ENCODE data around the gene SPSB2. TPM values are rescaled to one million over a fixed set of nuclear protein-coding genes. Genes with fewer than 3 reads are reported as not detected.

SPSB2 gene
- total and polyA plus RNA-seq, 9 of the 15 experiments (the other 6 are each of a cell fraction or from before 2014, with no cell fraction given): 0.10 to 10.6 (median 1.9) TPM

- TF ChIP-seq ZBTB12 (CRISPR knock-in tag; IDR thresholded peaks at IDR 0.05) (no peak), POLR2B (IDR thresholded peaks at IDR 0.05; ENCODE audit: low read depth, partially characterized antibody) (peak; percentile 70), POLR3A (IDR thresholded peaks at IDR 0.05; ENCODE audit: borderline replicate concordance, extremely low read depth, insufficient read depth, insufficient read length) (no peak), HMG20A (CRISPR knock-in tag; conservative IDR thresholded peaks at IDR 0.05) (no peak), ZZZ3 (IDR thresholded peaks at IDR 0.05) (no peak), BACH1 (tag; IDR thresholded peaks at IDR 0.05) (peak; percentile 85), ZEB2 (IDR thresholded peaks at IDR 0.05) (no peak), HDAC6 (IDR thresholded peaks at IDR 0.05; ENCODE audit: low read depth, low read length) (no peak), ZNF561 (CRISPR knock-in tag; conservative IDR thresholded peaks at IDR 0.05) (no peak), MIER1 (IDR thresholded peaks at IDR 0.05; ENCODE audit: low read depth) (no peak; the same call in 1 of the 2 replicates), SREBF2 (CRISPR knock-in tag; IDR thresholded peaks at IDR 0.05) (no peak), SMARCB1 (IDR thresholded peaks at IDR 0.05; ENCODE audit: insufficient read length, low read depth) (no peak), RB1 (IDR thresholded peaks at IDR 0.05; ENCODE audit: low read depth) (peak; percentile 91), U2AF2 (optimal IDR thresholded peaks at IDR 0.05; ENCODE audit: low read depth, low read length) (no peak), MED1 (CRISPR knock-in tag; IDR thresholded peaks at IDR 0.05; ENCODE audit: borderline replicate concordance) (no peak), SNIP1 (IDR thresholded peaks at IDR 0.05; ENCODE audit: low read depth) (no peak), ETS2 (tag; IDR thresholded peaks at IDR 0.05; ENCODE audit: borderline replicate concordance, poor library complexity, severe bottlenecking) (no peak), ZNF408 (CRISPR knock-in tag; IDR thresholded peaks at IDR 0.05; ENCODE audit: low read depth) (no peak), NFE2L1 (tag; IDR thresholded peaks at IDR 0.05; ENCODE audit: borderline replicate concordance, low read depth) (peak; percentile 89), HNRNPLL (IDR thresholded peaks at IDR 0.05; ENCODE audit: low read depth, low read length, poor library complexity, severe bottlenecking) (peak; percentile 48), ZNF12 (CRISPR knock-in tag; IDR thresholded peaks at IDR 0.05) (no peak), ZBTB2 (IDR thresholded peaks at IDR 0.05) (no peak), KHSRP (IDR thresholded peaks at IDR 0.05) (no peak), KLF16 (IDR thresholded peaks at IDR 0.05) (no peak), MLLT1 (IDR thresholded peaks at IDR 0.05) (peak in 1 of 2 experiments; percentile 19; a peak in 1 of 4 replicates), NBN (IDR thresholded peaks at IDR 0.05; ENCODE audit: low read depth) (no peak), NFXL1 (CRISPR knock-in tag; IDR thresholded peaks at IDR 0.05) (no peak)
These were observed 17.9 kb upstream of the SPSB2 start (continued) for GRCh38 chr12:6890789-6891645.

Measured in K562 (cell line).